Measurements from ENCODE around the gene UPK1B.

The UPK1B gene

GRCh38 chr3:119176778-119177177, 3.4 kb downstream of the UPK1B start:
- DNase-seq (ENCODE audit: low spot score): no peak

GRCh38 chr3:119177321-119177720, 3.9 kb downstream of the UPK1B start:
- DNase-seq (ENCODE audit: low spot score): no peak

GRCh38 chr3:119181765-119182164, 8.4 kb downstream of the UPK1B start:
- DNase-seq (ENCODE audit: low spot score): no peak

GRCh38 chr3:119184111-119184510, 10.7 kb downstream of the UPK1B start:
- no peak for DNase-seq (ENCODE audit: low spot score)

- DNase-seq (ENCODE audit: low spot score): no peak
These were observed 11.6 kb downstream of the UPK1B start for GRCh38 chr3:119184796-119185570.

- DNase-seq (ENCODE audit: low spot score): no peak
These were observed 13.9 kb downstream of the UPK1B start for GRCh38 chr3:119187266-119187665.

- DNase-seq (ENCODE audit: low spot score): no peak
These were observed 18.4 kb downstream of the UPK1B start for GRCh38 chr3:119191800-119192199.

- DNase-seq (ENCODE audit: low spot score): no peak
These were observed 21.1 kb downstream of the UPK1B start for GRCh38 chr3:119194237-119195150.

- DNase-seq (ENCODE audit: low spot score): no peak
These were observed 21.7 kb downstream of the UPK1B start for GRCh38 chr3:119195151-119195476.

GRCh38 chr3:119195911-119196310, 22.5 kb downstream of the UPK1B start:
- DNase-seq (ENCODE audit: low spot score): no peak

- no peak for DNase-seq (ENCODE audit: low spot score)
These were observed 31.8 kb downstream of the UPK1B start for GRCh38 chr3:119205209-119205608.

GRCh38 chr3:119205685-119206084, 32.3 kb downstream of the UPK1B start:
- DNase-seq (ENCODE audit: low spot score): no peak

GRCh38 chr3:119206611-119207511, 33.5 kb downstream of the UPK1B start:
- DNase-seq (ENCODE audit: low spot score): no peak

GRCh38 chr3:119207512-119207875, 34.1 kb downstream of the UPK1B start:
- DNase-seq (ENCODE audit: low spot score): no peak

GRCh38 chr3:119211193-119211592, 37.8 kb downstream of the UPK1B start:
- DNase-seq (ENCODE audit: low spot score): no peak

GRCh38 chr3:119211803-119212202, 38.4 kb downstream of the UPK1B start:
- DNase-seq (ENCODE audit: low spot score): no peak

- no peak for DNase-seq (ENCODE audit: low spot score)
These were observed 45.7 kb downstream of the UPK1B start for GRCh38 chr3:119219069-119219468.

GRCh38 chr3:119220198-119220597, 46.8 kb downstream of the UPK1B start:
- no peak for DNase-seq (ENCODE audit: low spot score)

- DNase-seq (ENCODE audit: low spot score): no peak
These were observed 47.7 kb downstream of the UPK1B start for GRCh38 chr3:119220970-119221667.

GRCh38 chr3:119221779-119222320, 48.5 kb downstream of the UPK1B start:
- no peak for DNase-seq (ENCODE audit: low spot score)

GRCh38 chr3:119222391-119222790, 49.0 kb downstream of the UPK1B start:
- DNase-seq (ENCODE audit: low spot score): no peak

Measured in SK-N-DZ (cell line).